IMR-90 (cell line): ENCODE measurements around the gene FARP1. TPM values are rescaled to one million over a fixed set of nuclear protein-coding genes. Genes with fewer than 3 reads are reported as not detected.

Experiments used
- ATAC-seq: fragments of 200-7000 bp; cut with Tn5 transposase; 2 replicates; pipeline ENCODE4 v1.9.1; 2020; ENCODE audit warnings: low read depth, mild to moderate bottlenecking, moderate library complexity
- BruUV-seq: library from RNA; stranded (reverse); fragments of 400-500 nt; replicated peaks from 2 replicates; lab custom pipeline; 2021; lab: Mats Ljungman, UMichigan
- CTCF ChIA-PET: fragments of 300-600 bp; formaldehyde crosslinking; extraction: SDS; loops from one replicate; lab custom pipeline; 2021; ENCODE audit warnings: antibody characterized with exemption; lab: Yijun Ruan, JAX
- POLR2A ChIA-PET: fragments of 300-600 bp; sonication (Branson Sonifier 250); formaldehyde crosslinking; loops from one replicate; lab custom pipeline; 2022; ENCODE audit warnings: antibody characterized with exemption; ENCODE audit not compliant: unreplicated experiment; lab: Charles Lee
- DNase-seq: peaks from one replicate; pipeline ENCODE4 v3.0.0; 2013
- H2AFZ ChIP-seq: replicated peaks from 2 replicates; pipeline ENCODE3; 2013; ENCODE audit warnings: low read length, mild to moderate bottlenecking; ENCODE audit not compliant: poor library complexity
- H2AK5ac ChIP-seq: 2 replicates; pipeline ENCODE4 v1.6.1; 2013; ENCODE audit warnings: low read depth, low read length, inconsistent platforms
- H2AK9ac ChIP-seq: replicated peaks from 2 replicates; pipeline ENCODE3; 2013; ENCODE audit warnings: mild to moderate bottlenecking, low read depth, low read length, moderate library complexity; ENCODE audit not compliant: poor library complexity
- H2BK120ac ChIP-seq: 2 replicates; pipeline ENCODE4 v1.6.1; 2013; ENCODE audit warnings: low read depth, low read length, inconsistent platforms
- H2BK15ac ChIP-seq: 3 replicates; pipeline ENCODE4 v1.6.1; 2013; ENCODE audit warnings: low read depth, low read length, inconsistent platforms
- H2BK20ac ChIP-seq: 2 replicates; pipeline ENCODE4 v1.6.1; 2013; ENCODE audit warnings: low read depth, mild to moderate bottlenecking, inconsistent platforms, low read length, moderate library complexity
- H2BK5ac ChIP-seq: 2 replicates; pipeline ENCODE4 v1.6.1; 2013; ENCODE audit warnings: mild to moderate bottlenecking, low read depth, low read length, inconsistent platforms; ENCODE audit not compliant: poor library complexity, severe bottlenecking
- H3K14ac ChIP-seq: replicated peaks from 2 replicates; pipeline ENCODE4 v1.6.1; 2013; ENCODE audit warnings: low read depth, low read length, inconsistent platforms
- H3K18ac ChIP-seq: 2 replicates; pipeline ENCODE4 v1.6.1; 2013; ENCODE audit warnings: low read depth, low read length, control low read depth
- H3K23ac ChIP-seq: 2 replicates; pipeline ENCODE4 v1.6.1; 2013; ENCODE audit warnings: low read depth, low read length, inconsistent platforms
- H3K27ac ChIP-seq: 2 replicates; pipeline ENCODE4 v1.5.1; 2013; ENCODE audit warnings: mild to moderate bottlenecking, control low read depth, low read length; ENCODE audit not compliant: insufficient read depth
- H3K27me3 ChIP-seq: 2 replicates; pipeline ENCODE4 v1.6.1; 2013; ENCODE audit warnings: low read length; ENCODE audit not compliant: control insufficient read depth, insufficient read depth
- H3K36me3 ChIP-seq: 2 replicates; pipeline ENCODE4 v1.6.1; 2013; ENCODE audit warnings: low read length, mixed read lengths; ENCODE audit not compliant: control insufficient read depth, insufficient read depth
- H3K4ac ChIP-seq: 2 replicates; pipeline ENCODE4 v1.6.1; 2013; ENCODE audit warnings: low read depth, low read length, inconsistent platforms
- H3K4me1 ChIP-seq: 2 replicates; pipeline ENCODE4 v1.6.1; 2013; ENCODE audit warnings: low read length, mixed read lengths; ENCODE audit not compliant: control insufficient read depth, insufficient read depth
- H3K4me2 ChIP-seq: 2 replicates; pipeline ENCODE4 v1.6.1; 2013; ENCODE audit warnings: low read depth, mild to moderate bottlenecking, control low read depth, low read length, moderate library complexity
- H3K4me3 ChIP-seq: 2 replicates; pipeline ENCODE4 v1.5.1; 2013; ENCODE audit warnings: low read depth, mild to moderate bottlenecking, control low read depth, low read length, moderate library complexity; ENCODE audit not compliant: insufficient read depth
- H3K56ac ChIP-seq: 2 replicates; pipeline ENCODE4 v1.6.1; 2013; ENCODE audit warnings: low read length, inconsistent platforms; ENCODE audit not compliant: insufficient read depth; ENCODE audit errors: extremely low read depth
- H3K79me1 ChIP-seq, 2 experiments: 2 replicates each; pipeline ENCODE4 v1.6.1; 2013; ENCODE audit warnings: low read length in 2 of 2, inconsistent platforms in 1 of 2, low read depth in 1 of 2
- H3K9ac ChIP-seq: 2 replicates; pipeline ENCODE4 v1.6.1; 2013; ENCODE audit warnings: low read depth, low read length, control low read depth
- H3K9me1 ChIP-seq: 2 replicates; pipeline ENCODE4 v1.6.1; 2013; ENCODE audit warnings: low read length, inconsistent platforms; ENCODE audit not compliant: insufficient read depth
- H3K9me3 ChIP-seq: 2 replicates; pipeline ENCODE4 v1.6.1; 2013; ENCODE audit warnings: low read length; ENCODE audit not compliant: control insufficient read depth, insufficient read depth
- H4K20me1 ChIP-seq: 2 replicates; pipeline ENCODE4 v1.6.1; 2013; ENCODE audit warnings: low read length, inconsistent platforms; ENCODE audit not compliant: insufficient read depth
- H4K5ac ChIP-seq: 2 replicates; pipeline ENCODE4 v1.6.1; 2013; ENCODE audit warnings: mild to moderate bottlenecking, low read depth, low read length, control low read depth
- H4K8ac ChIP-seq, 2 experiments: 2 replicates each; pipeline ENCODE4 v1.6.1; 2013; ENCODE audit warnings: low read depth in 2 of 2, low read length in 2 of 2, control low read depth in 1 of 2, inconsistent platforms in 1 of 2
- H4K91ac ChIP-seq: 2 replicates; pipeline ENCODE4 v1.6.1; 2013; ENCODE audit warnings: low read depth, low read length, inconsistent platforms; ENCODE audit not compliant: insufficient read depth
- CEBPB ChIP-seq: IDR thresholded peaks from 2 replicates; pipeline ENCODE4 v1.6.1; 2012; ENCODE audit warnings: low read depth, low read length, improper control_type of control experiment
- CHD1 ChIP-seq: IDR thresholded peaks from 2 replicates; pipeline ENCODE4 v1.6.1; 2012; ENCODE audit warnings: low read depth, low read length, improper control_type of control experiment
- NFE2L2 ChIP-seq: fragments of 150-350 bp; IDR thresholded peaks from 2 replicates; pipeline ENCODE4 v1.6.1; 2016; ENCODE audit warnings: low read depth, mild to moderate bottlenecking, low read length
- POLR2A ChIP-seq: IDR thresholded peaks from 2 replicates; pipeline ENCODE4 v1.6.1; 2012; ENCODE audit warnings: mild to moderate bottlenecking, low read depth, low read length
- RAD21 ChIP-seq: IDR thresholded peaks from 2 replicates; pipeline ENCODE4 v1.6.1; 2012; ENCODE audit warnings: low read length, improper control_type of control experiment
- RFX5 ChIP-seq: IDR thresholded peaks from 2 replicates; pipeline ENCODE4 v1.8.0; 2012; ENCODE audit warnings: low read depth, mild to moderate bottlenecking, low read length, moderate library complexity
- SMC3 ChIP-seq: fragments of 150-350 bp; IDR thresholded peaks from 2 replicates; pipeline ENCODE4 v1.6.1; 2016; ENCODE audit warnings: low read depth, mild to moderate bottlenecking, antibody characterized with exemption, low read length, moderate library complexity
- WGBS, 2 experiments: methylation state at CpG; one replicate each; pipeline versions ENCODE4 v1.1.5 to v1.1.7; 2013; ENCODE audit warnings: missing lambda C conversion rate in 2 of 2; ENCODE audit not compliant: insufficient read length in 1 of 2; ENCODE audit errors: extremely low coverage in 2 of 2; 5-methylcytosine and 5-hydroxymethylcytosine counted together
- dilution Hi-C: fragments of 300-500 bp; cut with HindIII; formaldehyde crosslinking; loops from one replicate; pipeline ENCODE4 v1.14.3; 2018; ENCODE audit warnings: low sequenced_read_pairs; ENCODE audit not compliant: unreplicated experiment
- in situ Hi-C: fragments of 300-500 bp; cut with MboI; formaldehyde crosslinking; loops from 3 replicates; pipeline ENCODE4 v1.14.3; 2019; ENCODE audit warnings: low sequenced_read_pairs, inconsistent platforms, mixed read lengths
- intact Hi-C: fragments of 100-400 bp; cut with micrococcal nuclease; formaldehyde crosslinking; loops from 2 replicates; pipeline ENCODE4 v1.10.0; 2022
- polyA plus RNA-seq, 3 experiments: library from polyadenylated mRNA; depleted of rRNA; stranded (reverse); fragments of >200 nt; gene quantifications; 2 replicates each; pipeline ENCODE4 v1.2.3, GENCODE V29; 2012; ENCODE audit warnings: low replicate concordance in 1 of 3
- total RNA-seq: library from RNA; depleted of rRNA; stranded (reverse); fragments of >200 nt; gene quantifications from 2 replicates; pipeline ENCODE4 v1.2.3, GENCODE V29; 2012
- TF ChIP-seq, protein P1 (sequence below): conservative IDR thresholded peaks from 2 replicates; pipeline ENCODE4 v1.5.1; 2012; ENCODE audit warnings: mild to moderate bottlenecking, low read depth, low read length, improper control_type of control experiment
- TF ChIP-seq, protein P2 (sequence below): fragments of 150-350 bp; IDR thresholded peaks from 2 replicates; pipeline ENCODE4 v1.6.1; 2016; ENCODE audit warnings: low read depth, mild to moderate bottlenecking, low read length, moderate library complexity, borderline replicate concordance

The FARP1 gene
- total and polyA plus RNA-seq, 2 of the 4 experiments (the other 2 are of a cell fraction), result 39.6 to 57.0 TPM

DNA sequence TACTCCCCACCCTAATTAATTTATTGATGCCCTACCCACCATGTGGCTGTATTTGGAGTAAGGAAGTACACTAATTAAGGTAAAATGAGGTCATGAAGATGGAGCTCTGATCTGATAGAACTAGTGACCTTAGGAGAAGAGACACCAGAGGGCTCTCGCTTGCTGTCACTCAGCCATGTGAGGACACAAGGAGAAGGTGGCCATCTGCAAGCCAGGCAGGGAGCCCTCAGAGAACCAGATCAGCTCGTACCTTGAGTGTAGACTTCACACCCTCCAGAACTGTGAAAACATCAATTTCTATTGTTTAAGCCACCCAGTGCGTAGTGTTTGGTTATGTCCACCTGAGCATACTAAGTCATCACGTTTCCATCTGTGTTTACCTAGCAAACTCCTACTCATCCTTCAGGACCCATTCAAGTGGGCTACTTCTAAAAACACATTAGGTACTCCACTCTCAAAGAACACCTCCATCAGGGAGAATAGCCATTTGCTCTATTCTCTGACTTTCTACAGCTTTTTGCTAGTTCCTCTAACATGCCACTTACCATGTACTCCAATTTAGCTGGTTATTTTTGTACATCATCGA lies 191.8 kb downstream of the FARP1 start:
- dilution Hi-C loops (no loop called here), in situ Hi-C loops (no loop called here), intact Hi-C loops (no loop called here)
- ChIA-PET CTCF (interaction anchor here (1.4 kb wide), 1 partner anchor 10 kb away, joined by 3 read pairs; no protein-coding TSS in a partner anchor), POLR2A (interaction anchor here (0.5 kb wide), 1 partner anchor 11 kb away, joined by 3 read pairs; no protein-coding TSS in a partner anchor)
- Histone ChIP-seq H2AFZ (no peak overlapping the region), H3K4me1 (peaks cover 3% of the 10 kb centered on the region; the same call in 1 of the 2 replicates), H4K8ac (no peak overlapping the region), H3K56ac (no peak overlapping the region), H3K36me3 (peaks cover 6% of the 10 kb centered on the region), H4K5ac (no peak overlapping the region), H3K9me3 (no peaks in the 10 kb centered on the region), H3K4me3 (no peak overlapping the region), H2BK5ac (no peak overlapping the region), H3K23ac (no peak overlapping the region), H4K20me1 (peaks cover 13% of the 10 kb centered on the region; the same call in 1 of the 2 replicates), H4K91ac (no peak overlapping the region), H2AK9ac (no peak overlapping the region), H3K9me1 (peaks cover 15% of the 10 kb centered on the region), H3K4me2 (no peak overlapping the region), H3K79me1 (peaks cover 66 to 86% of the 10 kb centered on the region in 2 experiments), H2BK20ac (no peak overlapping the region), H2BK120ac (no peak overlapping the region), H2BK15ac (no peak overlapping the region), H3K14ac (no peak overlapping the region), H2AK5ac (no peak overlapping the region), H3K27me3 (no peaks in the 10 kb centered on the region), H3K4ac (no peak overlapping the region), H3K18ac (no peak overlapping the region), H3K27ac (no peak overlapping the region), H3K9ac (no peak overlapping the region)
- WGBS, 2 experiments, result 94% methylated on average over 3 of the region's 5 CpGs; no CpG with 5 or more reads in 1 of the 2 experiments
- ATAC-seq (no peak), DNase-seq (no peak)
- no peak for TF ChIP-seq RFX5
- TF ChIP-seq, protein P1, sequence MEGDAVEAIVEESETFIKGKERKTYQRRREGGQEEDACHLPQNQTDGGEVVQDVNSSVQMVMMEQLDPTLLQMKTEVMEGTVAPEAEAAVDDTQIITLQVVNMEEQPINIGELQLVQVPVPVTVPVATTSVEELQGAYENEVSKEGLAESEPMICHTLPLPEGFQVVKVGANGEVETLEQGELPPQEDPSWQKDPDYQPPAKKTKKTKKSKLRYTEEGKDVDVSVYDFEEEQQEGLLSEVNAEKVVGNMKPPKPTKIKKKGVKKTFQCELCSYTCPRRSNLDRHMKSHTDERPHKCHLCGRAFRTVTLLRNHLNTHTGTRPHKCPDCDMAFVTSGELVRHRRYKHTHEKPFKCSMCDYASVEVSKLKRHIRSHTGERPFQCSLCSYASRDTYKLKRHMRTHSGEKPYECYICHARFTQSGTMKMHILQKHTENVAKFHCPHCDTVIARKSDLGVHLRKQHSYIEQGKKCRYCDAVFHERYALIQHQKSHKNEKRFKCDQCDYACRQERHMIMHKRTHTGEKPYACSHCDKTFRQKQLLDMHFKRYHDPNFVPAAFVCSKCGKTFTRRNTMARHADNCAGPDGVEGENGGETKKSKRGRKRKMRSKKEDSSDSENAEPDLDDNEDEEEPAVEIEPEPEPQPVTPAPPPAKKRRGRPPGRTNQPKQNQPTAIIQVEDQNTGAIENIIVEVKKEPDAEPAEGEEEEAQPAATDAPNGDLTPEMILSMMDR, result no peak
- TF ChIP-seq CHD1, result no peak
- TF ChIP-seq CEBPB, result no peak
- no peak for TF ChIP-seq SMC3
- TF ChIP-seq, protein P2, sequence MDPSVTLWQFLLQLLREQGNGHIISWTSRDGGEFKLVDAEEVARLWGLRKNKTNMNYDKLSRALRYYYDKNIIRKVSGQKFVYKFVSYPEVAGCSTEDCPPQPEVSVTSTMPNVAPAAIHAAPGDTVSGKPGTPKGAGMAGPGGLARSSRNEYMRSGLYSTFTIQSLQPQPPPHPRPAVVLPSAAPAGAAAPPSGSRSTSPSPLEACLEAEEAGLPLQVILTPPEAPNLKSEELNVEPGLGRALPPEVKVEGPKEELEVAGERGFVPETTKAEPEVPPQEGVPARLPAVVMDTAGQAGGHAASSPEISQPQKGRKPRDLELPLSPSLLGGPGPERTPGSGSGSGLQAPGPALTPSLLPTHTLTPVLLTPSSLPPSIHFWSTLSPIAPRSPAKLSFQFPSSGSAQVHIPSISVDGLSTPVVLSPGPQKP, result no peak
- no peak for TF ChIP-seq POLR2A
- TF ChIP-seq NFE2L2, result no peak
- TF ChIP-seq RAD21, result no peak
- BruUV-seq, result no TSS peak
